IPS-20b (cell line): ENCODE data around the gene B9D1.

Experiments used
- H3K27ac ChIP-seq: one replicate; pipeline ENCODE4 v1.5.1; 2013; ENCODE audit warnings: low read length
- H3K27me3 ChIP-seq: 2 replicates; pipeline ENCODE4 v1.6.1; 2013; ENCODE audit warnings: mild to moderate bottlenecking, low read length, inconsistent platforms; ENCODE audit not compliant: insufficient read depth
- H3K36me3 ChIP-seq: 2 replicates; pipeline ENCODE4 v1.6.1; 2013; ENCODE audit warnings: low read depth, mild to moderate bottlenecking, inconsistent platforms, low read length, moderate library complexity; ENCODE audit not compliant: insufficient read depth
- H3K4me1 ChIP-seq: 2 replicates; pipeline ENCODE4 v1.6.1; 2013; ENCODE audit warnings: mild to moderate bottlenecking, control low read depth, inconsistent platforms, low read length, moderate library complexity; ENCODE audit not compliant: insufficient read depth
- H3K4me3 ChIP-seq: 2 replicates; pipeline ENCODE4 v1.5.1; 2013; ENCODE audit warnings: mild to moderate bottlenecking, low read length, inconsistent platforms
- H3K9ac ChIP-seq: 2 replicates; pipeline ENCODE4 v1.6.1; 2013; ENCODE audit warnings: low read depth, mild to moderate bottlenecking, inconsistent platforms, low read length, moderate library complexity
- H3K9me3 ChIP-seq: 2 replicates; pipeline ENCODE4 v1.6.1; 2013; ENCODE audit warnings: mild to moderate bottlenecking, low read depth, low read length, inconsistent platforms; ENCODE audit not compliant: insufficient read depth

The B9D1 gene

GRCh38 chr17:19301274-19301951 lies 61.1 kb downstream of the B9D1 start:
- H3K9ac ChIP-seq: no peak overlapping the region
- no peaks in the 10 kb centered on the region for H3K9me3 ChIP-seq
- H3K4me3 ChIP-seq: no peak overlapping the region
- no peaks in the 10 kb centered on the region for H3K4me1 ChIP-seq
- peaks cover 3% of the 10 kb centered on the region; the same call in 1 of the 2 replicates for H3K36me3 ChIP-seq
- no peak overlapping the region for H3K27ac ChIP-seq
- no peaks in the 10 kb centered on the region for H3K27me3 ChIP-seq

GRCh38 chr17:19299866-19300265 lies 62.7 kb downstream of the B9D1 start:
- no peak overlapping the region for H3K4me3 ChIP-seq
- H3K4me1 ChIP-seq: no peaks in the 10 kb centered on the region
- no peaks in the 10 kb centered on the region for H3K27me3 ChIP-seq
- no peak overlapping the region for H3K27ac ChIP-seq
- H3K9ac ChIP-seq: no peak overlapping the region
- no peaks in the 10 kb centered on the region for H3K9me3 ChIP-seq
- H3K36me3 ChIP-seq: no peaks in the 10 kb centered on the region

- Histone ChIP-seq H3K4me1 (no peaks in the 10 kb centered on the region), H3K9me3 (no peaks in the 10 kb centered on the region), H3K27ac (no peak overlapping the region), H3K27me3 (no peaks in the 10 kb centered on the region), H3K4me3 (no peak overlapping the region), H3K9ac (no peak overlapping the region), H3K36me3 (no peaks in the 10 kb centered on the region)
These were observed 63.2 kb downstream of the B9D1 start for GRCh38 chr17:19299214-19299747.

GRCh38 chr17:19298569-19299213 lies 63.8 kb downstream of the B9D1 start:
- Histone ChIP-seq H3K9me3 (no peaks in the 10 kb centered on the region), H3K36me3 (no peaks in the 10 kb centered on the region), H3K27ac (no peak overlapping the region), H3K4me3 (no peak overlapping the region), H3K4me1 (no peaks in the 10 kb centered on the region), H3K27me3 (no peaks in the 10 kb centered on the region), H3K9ac (no peak overlapping the region)

- no peaks in the 10 kb centered on the region for H3K27me3 ChIP-seq
- no peak overlapping the region for H3K27ac ChIP-seq
- no peaks in the 10 kb centered on the region for H3K36me3 ChIP-seq
- no peak overlapping the region for H3K4me3 ChIP-seq
- H3K9ac ChIP-seq: no peak overlapping the region
- no peaks in the 10 kb centered on the region for H3K4me1 ChIP-seq
- H3K9me3 ChIP-seq: no peaks in the 10 kb centered on the region
These were observed 65.4 kb downstream of the B9D1 start for GRCh38 chr17:19296786-19297778.

GRCh38 chr17:19295473-19296135 lies 66.9 kb downstream of the B9D1 start:
- Histone ChIP-seq H3K27me3 (no peaks in the 10 kb centered on the region), H3K9ac (no peak overlapping the region), H3K4me1 (no peaks in the 10 kb centered on the region; the same call in 1 of the 2 replicates), H3K9me3 (no peaks in the 10 kb centered on the region), H3K36me3 (no peaks in the 10 kb centered on the region), H3K27ac (no peak overlapping the region), H3K4me3 (no peak overlapping the region)

GRCh38 chr17:19294443-19294842 lies 68.1 kb downstream of the B9D1 start:
- H3K36me3 ChIP-seq: no peaks in the 10 kb centered on the region
- H3K9me3 ChIP-seq: no peaks in the 10 kb centered on the region
- H3K9ac ChIP-seq: no peak overlapping the region
- no peak overlapping the region for H3K4me3 ChIP-seq
- peaks cover 3% of the 10 kb centered on the region; the same call in 1 of the 2 replicates for H3K4me1 ChIP-seq
- no peaks in the 10 kb centered on the region for H3K27me3 ChIP-seq
- H3K27ac ChIP-seq: no peak overlapping the region
